H1 (cell line): ENCODE results near the gene TMA7B. TPM values are rescaled to one million over a fixed set of nuclear protein-coding genes. Genes with fewer than 3 reads are reported as not detected.

Experiments used
- CTCF ChIA-PET: fragments of 300-600 bp; sonication (Branson Sonifier 250); formaldehyde crosslinking; loops from one replicate; lab custom pipeline; 2021; ENCODE audit not compliant: partially characterized antibody; lab: Charles Lee
- POLR2A ChIA-PET: fragments of 300-600 bp; sonication (Branson Sonifier 250); formaldehyde crosslinking; loops from one replicate; lab custom pipeline; 2021; ENCODE audit warnings: inconsistent platforms; ENCODE audit not compliant: partially characterized antibody; lab: Charles Lee
- DNase-seq, 2 experiments: peaks; one replicate each; pipeline versions ENCODE4 v3.0.0 to v3.0.0-alpha.2; 2010 to 2022; ENCODE audit warnings: low spot score in 2 of 2, low read depth in 1 of 2, mixed read lengths in 1 of 2
- FAIRE-seq: peaks from 2 replicates; lab custom pipeline; 2011; peaks lifted over from hg19 to GRCh38; lab: Jason Lieb, UNC
- H2AFZ ChIP-seq: 2 replicates; pipeline ENCODE4 v1.8.1; 2012; ENCODE audit warnings: low read length, inconsistent platforms
- H2AK5ac ChIP-seq: 2 replicates; pipeline ENCODE4 v1.6.1; 2013; ENCODE audit warnings: low read depth, low read length
- H2BK120ac ChIP-seq: replicated peaks from 2 replicates; pipeline ENCODE3; 2013; ENCODE audit warnings: low read depth, low read length, inconsistent platforms
- H2BK12ac ChIP-seq: 2 replicates; pipeline ENCODE4 v1.6.1; 2013; ENCODE audit warnings: low read depth, low read length
- H2BK15ac ChIP-seq: 2 replicates; pipeline ENCODE4 v1.6.1; 2013; ENCODE audit warnings: low read length
- H2BK20ac ChIP-seq: 2 replicates; pipeline ENCODE4 v1.6.1; 2013; ENCODE audit warnings: low read length
- H2BK5ac ChIP-seq: 2 replicates; pipeline ENCODE4 v1.6.1; 2013; ENCODE audit warnings: low read depth, low read length
- H3K14ac ChIP-seq: 2 replicates; pipeline ENCODE4 v1.6.1; 2013; ENCODE audit warnings: inconsistent platforms; ENCODE audit not compliant: insufficient read length
- H3K18ac ChIP-seq: 2 replicates; pipeline ENCODE4 v1.6.1; 2013; ENCODE audit warnings: low read length; ENCODE audit errors: extremely low read depth
- H3K23ac ChIP-seq: 2 replicates; pipeline ENCODE4 v1.6.1; 2013; ENCODE audit warnings: inconsistent platforms; ENCODE audit not compliant: insufficient read length
- H3K23me2 ChIP-seq: 2 replicates; pipeline ENCODE4 v1.6.1; 2013; ENCODE audit warnings: low read depth, low read length
- H3K27ac ChIP-seq: 2 replicates; pipeline ENCODE4 v1.6.1; 2011; ENCODE audit warnings: low read depth, low read length, inconsistent platforms
- H3K27me3 ChIP-seq, 4 experiments: replicated peaks in 1 of 4; 1 replicate in 1 of 4; 2 replicates in 3 of 4; pipeline versions ENCODE4 v1.6.1 to v1.8.1; 2011 to 2013; ENCODE audit warnings: low read length in 3 of 4, mild to moderate bottlenecking in 3 of 4, inconsistent platforms in 2 of 4, mixed read lengths in 2 of 4, moderate library complexity in 1 of 4; ENCODE audit not compliant: control insufficient read depth in 3 of 4, insufficient read depth in 3 of 4; ENCODE audit errors: extremely low read depth in 1 of 4
- H3K36me3 ChIP-seq, 4 experiments: 2 replicates each; pipeline versions ENCODE4 v1.6.1 to v1.8.1; 2011 to 2013; ENCODE audit warnings: mild to moderate bottlenecking in 4 of 4, low read length in 3 of 4, moderate library complexity in 2 of 4, control low read depth in 1 of 4, inconsistent platforms in 1 of 4; ENCODE audit not compliant: insufficient read depth in 4 of 4, control insufficient read depth in 2 of 4
- H3K4ac ChIP-seq: replicated peaks from 2 replicates; pipeline ENCODE3; 2013; ENCODE audit warnings: low read length, low read depth, mixed read lengths, inconsistent platforms; ENCODE audit not compliant: insufficient read length
- H3K4me1 ChIP-seq, 4 experiments: replicated peaks in 1 of 4; 1 replicate in 1 of 4; 2 replicates in 3 of 4; pipeline versions ENCODE4 v1.6.1 to v1.8.1; 2011 to 2013; ENCODE audit warnings: low read length in 3 of 4, inconsistent platforms in 2 of 4, mixed read lengths in 1 of 4; ENCODE audit not compliant: insufficient read depth in 4 of 4, control insufficient read depth in 3 of 4
- H3K4me2 ChIP-seq, 2 experiments: 2 replicates each; pipeline versions ENCODE4 v1.6.1 to v1.8.1; 2011 to 2013; ENCODE audit warnings: low read depth in 2 of 2, low read length in 2 of 2, control low read depth in 1 of 2, inconsistent platforms in 1 of 2, mild to moderate bottlenecking in 1 of 2; ENCODE audit not compliant: insufficient read depth in 1 of 2
- H3K4me3 ChIP-seq, 4 experiments: fragments of 200-600, 300-600 bp in 1 of 4; sonication (generic), shearing (Covaris generic), sonication (Bioruptor Twin) in 1 of 4; 2 replicates each; pipeline versions ENCODE4 v1.5.1 to v1.8.1; 2011 to 2016; ENCODE audit warnings: low read length in 4 of 4, low read depth in 3 of 4, control low read depth in 2 of 4, inconsistent platforms in 2 of 4, mild to moderate bottlenecking in 2 of 4, mixed read lengths in 1 of 4, moderate library complexity in 1 of 4; ENCODE audit not compliant: insufficient read depth in 2 of 4; ENCODE audit errors: extremely low read depth in 1 of 4
- H3K56ac ChIP-seq: replicated peaks from 2 replicates; pipeline ENCODE3; 2013; ENCODE audit warnings: low read depth, mild to moderate bottlenecking, mixed read lengths, low read length, inconsistent platforms; ENCODE audit not compliant: insufficient read length
- H3K79me1 ChIP-seq: 2 replicates; pipeline ENCODE4 v1.6.1; 2013; ENCODE audit warnings: low read depth, low read length, control low read depth
- H3K79me2 ChIP-seq, 2 experiments: 2 replicates each; pipeline versions ENCODE4 v1.6.1 to v1.8.1; 2012 to 2013; ENCODE audit warnings: low read length in 2 of 2, mild to moderate bottlenecking in 2 of 2, inconsistent platforms in 1 of 2; ENCODE audit not compliant: insufficient read depth in 2 of 2, control insufficient read depth in 1 of 2
- H3K9ac ChIP-seq, 4 experiments: replicated peaks in 1 of 4; 1 replicate in 1 of 4; 2 replicates in 3 of 4; pipeline versions ENCODE4 v1.6.1 to v1.8.1; 2011 to 2013; ENCODE audit warnings: low read depth in 3 of 4, low read length in 3 of 4, control low read depth in 2 of 4, mild to moderate bottlenecking in 2 of 4, moderate library complexity in 2 of 4, inconsistent platforms in 1 of 4; ENCODE audit errors: extremely low read depth in 1 of 4
- H3K9me3 ChIP-seq, 2 experiments: 2 replicates each; pipeline versions ENCODE4 v1.6.1 to v1.8.1; 2012 to 2013; ENCODE audit warnings: mild to moderate bottlenecking in 2 of 2, moderate library complexity in 2 of 2, control low read depth in 1 of 2, inconsistent platforms in 1 of 2, low read depth in 1 of 2, low read length in 1 of 2, mixed read lengths in 1 of 2; ENCODE audit not compliant: insufficient read depth in 2 of 2
- H4K20me1 ChIP-seq, 2 experiments: replicated peaks in 1 of 2; 2 replicates each; pipeline versions ENCODE3 to v1.8.1; 2011 to 2013; ENCODE audit warnings: inconsistent platforms in 2 of 2, low read length in 2 of 2, mild to moderate bottlenecking in 1 of 2; ENCODE audit not compliant: insufficient read depth in 2 of 2, control insufficient read depth in 1 of 2
- H4K5ac ChIP-seq: 2 replicates; pipeline ENCODE4 v1.6.1; 2013; ENCODE audit warnings: low read length, low read depth, mixed read lengths, inconsistent platforms; ENCODE audit not compliant: insufficient read length
- H4K8ac ChIP-seq: 2 replicates; pipeline ENCODE4 v1.8.0; 2013; ENCODE audit warnings: mild to moderate bottlenecking, moderate library complexity, low read length, inconsistent platforms; ENCODE audit not compliant: insufficient read depth; ENCODE audit errors: extremely low read depth
- H4K91ac ChIP-seq: replicated peaks from 2 replicates; pipeline ENCODE3; 2013; ENCODE audit warnings: low read length, mixed read lengths, inconsistent platforms; ENCODE audit not compliant: insufficient read length
- BCL11A ChIP-seq, 2 experiments: IDR thresholded peaks; one replicate each; pipeline ENCODE4 v1.6.1; 2011; ENCODE audit warnings: low read depth in 2 of 2, low read length in 2 of 2, mild to moderate bottlenecking in 2 of 2
- CHD2 ChIP-seq: IDR thresholded peaks from 2 replicates; pipeline ENCODE4 v1.6.1; 2012; ENCODE audit warnings: low read length, improper control_type of control experiment
- EGR1 ChIP-seq: IDR thresholded peaks from 2 replicates; pipeline ENCODE4 v1.6.1; 2011; ENCODE audit warnings: low read depth, low read length, borderline replicate concordance
- HDAC6 ChIP-seq: IDR thresholded peaks from one replicate; pipeline ENCODE4 v1.7.1; 2012; ENCODE audit warnings: low read depth, mild to moderate bottlenecking, inconsistent platforms, low read length, moderate library complexity
- KDM5A ChIP-seq: fragments of 200-600 bp; IDR thresholded peaks from 2 replicates; pipeline ENCODE4 v1.7.1; 2012; ENCODE audit warnings: mild to moderate bottlenecking, low read length, inconsistent platforms, mixed read lengths
- POLR2A ChIP-seq, 2 experiments: IDR thresholded peaks; 1 replicate in 1 of 2; 2 replicates in 1 of 2; pipeline ENCODE4 v1.6.1; 2011; ENCODE audit warnings: low read depth in 2 of 2, low read length in 2 of 2, mild to moderate bottlenecking in 2 of 2; ENCODE audit errors: control extremely low read depth in 1 of 2
- POU5F1 ChIP-seq: IDR thresholded peaks from 2 replicates; pipeline ENCODE4 v1.6.1; 2011; ENCODE audit warnings: low read depth, mild to moderate bottlenecking, low read length, moderate library complexity
- RAD21 ChIP-seq, 2 experiments: IDR thresholded peaks in 1 of 2; conservative IDR thresholded peaks in 1 of 2; 2 replicates each; pipeline ENCODE4 v1.6.1; 2011; ENCODE audit warnings: low read depth in 2 of 2, low read length in 2 of 2, improper control_type of control experiment in 1 of 2, inconsistent platforms in 1 of 2, mild to moderate bottlenecking in 1 of 2, moderate library complexity in 1 of 2
- RXRA ChIP-seq: IDR thresholded peaks from 2 replicates; pipeline ENCODE4 v1.6.1; 2011; ENCODE audit warnings: low read depth, mild to moderate bottlenecking, low read length, moderate library complexity; ENCODE audit not compliant: insufficient read depth
- SRF ChIP-seq: IDR thresholded peaks from 2 replicates; pipeline ENCODE4 v1.6.1; 2011; ENCODE audit warnings: mild to moderate bottlenecking, low read depth, low read length, moderate library complexity
- SUZ12 ChIP-seq: fragments of 200-600 bp; sonication (generic); IDR thresholded peaks from 2 replicates; pipeline ENCODE4 v1.6.1; 2012; ENCODE audit warnings: mild to moderate bottlenecking, inconsistent platforms, low read length, moderate library complexity, mixed read lengths
- YY1 ChIP-seq: IDR thresholded peaks from 2 replicates; pipeline ENCODE4 v1.6.1; 2011; ENCODE audit warnings: low read depth, mild to moderate bottlenecking, low read length
- WGBS, 2 experiments: shearing (Covaris generic) in 1 of 2; methylation state at CpG; one replicate each; pipeline versions ENCODE4 v1.1.6 to v1.1.7; 2013 to 2015; ENCODE audit warnings: low lambda C conversion rate in 2 of 2, mixed read lengths in 2 of 2, inconsistent platforms in 1 of 2, low coverage in 1 of 2, missing lambda C conversion rate in 1 of 2; ENCODE audit not compliant: insufficient replicate concordance in 2 of 2, insufficient coverage in 1 of 2, insufficient read length in 1 of 2; ENCODE audit errors: extremely low coverage in 1 of 2, missing lambda C conversion rate in 1 of 2; 5-methylcytosine and 5-hydroxymethylcytosine counted together
- polyA plus RNA-seq, 7 experiments: library from polyadenylated mRNA; depleted of rRNA in 3 of 7; stranded (reverse) in 5 of 7; unstranded in 2 of 7; fragments of >200 nt in 5 of 7; fragments of 200-250 nt in 2 of 7; gene quantifications; 1 replicate in 5 of 7; 2 replicates in 1 of 7; 4 replicates in 1 of 7; pipeline versions ENCODE4 v1.2.1 to v1.2.3, GENCODE V29; 2011 to 2013; ENCODE audit warnings: missing spikeins in 2 of 7, mixed read lengths in 2 of 7
- total RNA-seq: library from RNA; stranded (reverse); fragmentation: NEBNext Ultra II Directional; extraction: Animal tissue kit (Norgen Biotek cat#: 25700); gene quantifications from 2 replicates; pipeline ENCODE4 v1.2.1, GENCODE V29; 2021
- TF ChIP-seq, protein P1 (sequence below): IDR thresholded peaks from 2 replicates; pipeline ENCODE4 v1.6.1; 2011; ENCODE audit warnings: low read depth, mild to moderate bottlenecking, low read length; ENCODE audit not compliant: insufficient read depth

TMA7B gene
- total and polyA plus RNA-seq, 2 of the 8 experiments (the other 6 are each of a cell fraction or from before 2014, with no cell fraction given), result not detected

DNA sequence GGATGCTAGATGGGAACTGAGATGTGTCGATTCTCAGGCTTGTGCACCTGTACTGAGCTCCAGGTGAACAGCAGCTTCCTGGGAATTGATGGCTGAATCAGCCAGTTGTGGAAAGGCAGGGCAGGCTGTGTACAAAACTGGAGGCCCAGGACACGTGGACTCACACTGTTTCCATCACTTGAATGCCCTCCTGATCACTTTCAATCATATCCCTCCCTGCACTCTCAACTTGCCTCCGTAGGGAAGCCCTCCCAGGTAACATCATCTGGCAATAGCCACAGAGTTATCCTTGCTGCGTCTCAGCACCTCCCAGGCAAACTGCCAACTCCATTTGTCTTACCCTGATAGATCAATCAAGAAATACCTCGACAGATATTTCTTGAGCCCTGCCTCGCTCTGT is 44.6 kb downstream of the TMA7B start:
- no peak overlapping the region for H3K4ac ChIP-seq
- H2BK15ac ChIP-seq, result no peak overlapping the region
- no peak overlapping the region for H2AFZ ChIP-seq
- FAIRE-seq (no peak), DNase-seq (no peak)
- no peak overlapping the region for H2BK12ac ChIP-seq
- peaks cover 0 to 13% of the 10 kb centered on the region in 2 experiments for H4K20me1 ChIP-seq
- H3K36me3 ChIP-seq, result no peaks in the 10 kb centered on the region
- ChIA-PET CTCF (interaction anchor here (1.0 to 16.1 kb wide), 4 partner anchors 22 to 470 kb away, joined by 3 to 159 read pairs (median 8); no protein-coding TSS in a partner anchor), POLR2A (interaction anchor here (0.6 to 2.7 kb wide), 3 partner anchors 11 to 430 kb away, joined by 3 to 8 read pairs (median 3); partner anchors contain the start of gene FAM83F)
- no peak overlapping the region for H4K91ac ChIP-seq
- H2AK5ac ChIP-seq, result no peak overlapping the region
- H3K4me2 ChIP-seq, result no peak overlapping the region
- H3K27me3 ChIP-seq, result no peaks in the 10 kb centered on the region; a peak in 1 of 7 replicates
- no peaks in the 10 kb centered on the region; the same call in 1 of the 2 replicates for H3K23me2 ChIP-seq
- no peak overlapping the region for H4K5ac ChIP-seq
- no peak for TF ChIP-seq EGR1
- no peak for TF ChIP-seq HDAC6
- TF ChIP-seq POU5F1, result no peak
- no peak for TF ChIP-seq SUZ12
- TF ChIP-seq RAD21 (IDR thresholded peaks at IDR 0.05 in 1 of 2, conservative IDR thresholded peaks at IDR 0.05 in 1 of 2; ENCODE audit: low read depth in 2 of 2, low read length in 2 of 2), result no peak
- TF ChIP-seq POLR2A (IDR thresholded peaks at IDR 0.05; ENCODE audit: control extremely low read depth in 1 of 2, low read depth in 2 of 2, low read length in 2 of 2), result no peak
- TF ChIP-seq CHD2, result no peak
- TF ChIP-seq, protein P1, sequence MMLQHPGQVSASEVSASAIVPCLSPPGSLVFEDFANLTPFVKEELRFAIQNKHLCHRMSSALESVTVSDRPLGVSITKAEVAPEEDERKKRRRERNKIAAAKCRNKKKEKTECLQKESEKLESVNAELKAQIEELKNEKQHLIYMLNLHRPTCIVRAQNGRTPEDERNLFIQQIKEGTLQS, result no peak
- no peak for TF ChIP-seq BCL11A (IDR thresholded peaks at IDR 0.05; ENCODE audit: low read depth in 2 of 2, low read length in 2 of 2)
- TF ChIP-seq RXRA, result no peak
- TF ChIP-seq KDM5A, result no peak
- TF ChIP-seq YY1, result no peak
- TF ChIP-seq SRF, result no peak
- no peak overlapping the region for H3K23ac ChIP-seq
- H4K8ac ChIP-seq, result no peak overlapping the region
- H3K79me1 ChIP-seq, result peaks cover 3% of the 10 kb centered on the region; the same call in 1 of the 2 replicates
- no peak overlapping the region for H3K27ac ChIP-seq
- no peak overlapping the region for H2BK20ac ChIP-seq
- peaks cover 19 to 42% (median 34%) of the 10 kb centered on the region in 4 experiments for H3K4me1 ChIP-seq
- no peak overlapping the region for H2BK120ac ChIP-seq
- H3K9ac ChIP-seq, result no peak overlapping the region
- no peak overlapping the region for H3K56ac ChIP-seq
- no peaks in the 10 kb centered on the region for H3K9me3 ChIP-seq
- 93% methylated on average over 6 of the region's 6 CpGs; no CpG with 5 or more reads in 1 of the 2 experiments for WGBS, 2 experiments
- peaks cover 3 to 37% of the 10 kb centered on the region in 2 experiments for H3K79me2 ChIP-seq
- H3K14ac ChIP-seq, result no peak overlapping the region
- no peak overlapping the region for H2BK5ac ChIP-seq
- H3K18ac ChIP-seq, result no peak overlapping the region
- no peak overlapping the region for H3K4me3 ChIP-seq
